Choroid plexus epithelial cell (primary cell): ENCODE data around the gene CCDC136.

Experiments used
- DNase-seq: peaks from one replicate; pipeline ENCODE4 v3.0.0-alpha.2; 2010; ENCODE audit warnings: low read depth
- H3K4me3 ChIP-seq: 2 replicates; pipeline ENCODE4 v1.5.1; 2011; ENCODE audit warnings: low read depth, mild to moderate bottlenecking, control low read depth, low read length, moderate library complexity
- CTCF ChIP-seq: conservative IDR thresholded peaks from 2 replicates; pipeline ENCODE4 v1.5.1; 2011; ENCODE audit warnings: low read depth, mild to moderate bottlenecking, control low read depth, inconsistent platforms, low read length, moderate library complexity

Gene CCDC136

GRCh38 chr7:128831178-128831993 is 39.6 kb downstream of the CCDC136 start:
- DNase-seq: peak; percentile 66
- H3K4me3 ChIP-seq: peak overlapping the region; percentile 69
- TF ChIP-seq CTCF: no peak

DNA sequence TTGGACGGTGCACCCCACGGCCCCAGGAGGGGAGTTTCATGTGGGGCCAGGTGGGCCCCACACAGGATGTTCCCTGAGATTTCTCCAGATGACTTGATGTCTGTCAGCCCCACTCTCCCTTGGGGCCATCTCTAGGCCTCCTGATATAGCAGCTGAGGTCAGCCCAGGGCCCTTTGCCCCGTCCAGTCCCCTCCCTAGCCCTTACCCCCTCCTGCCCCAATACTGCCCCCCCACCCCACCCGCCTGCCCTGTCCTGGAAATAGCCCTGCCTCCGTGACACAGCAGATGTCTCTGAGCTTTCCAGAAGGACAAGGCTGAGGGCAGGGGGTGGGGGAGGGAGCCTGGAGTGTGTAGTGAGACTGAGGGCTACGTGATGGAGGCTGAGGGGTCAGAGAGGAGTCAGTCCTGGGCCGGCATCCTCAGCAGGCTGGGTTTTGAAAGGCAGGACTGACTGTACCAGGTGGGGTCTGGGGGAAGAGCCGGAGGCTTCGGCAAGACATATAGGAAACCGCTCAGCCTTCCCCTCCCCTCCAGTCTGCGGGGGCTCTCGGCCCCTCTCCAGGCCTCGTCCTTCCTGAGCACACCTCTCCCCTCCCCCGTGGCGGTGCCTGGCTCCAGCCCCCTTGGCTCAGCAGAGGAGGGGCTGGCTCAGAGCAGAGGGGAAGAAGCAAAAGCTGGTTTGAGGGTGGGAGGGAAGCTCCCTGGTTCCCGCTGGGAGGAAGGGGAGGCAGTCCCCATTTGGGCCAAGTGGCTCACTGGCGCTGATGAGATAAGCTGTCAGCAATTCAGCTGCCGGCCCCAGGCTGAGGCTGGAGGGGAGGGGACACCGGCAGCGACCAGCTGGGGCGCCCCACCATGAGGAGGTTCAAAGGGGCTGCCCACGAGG is 40.5 kb downstream of the CCDC136 start:
- no peak for TF ChIP-seq CTCF
- DNase-seq: peak; percentile 63

DNA sequence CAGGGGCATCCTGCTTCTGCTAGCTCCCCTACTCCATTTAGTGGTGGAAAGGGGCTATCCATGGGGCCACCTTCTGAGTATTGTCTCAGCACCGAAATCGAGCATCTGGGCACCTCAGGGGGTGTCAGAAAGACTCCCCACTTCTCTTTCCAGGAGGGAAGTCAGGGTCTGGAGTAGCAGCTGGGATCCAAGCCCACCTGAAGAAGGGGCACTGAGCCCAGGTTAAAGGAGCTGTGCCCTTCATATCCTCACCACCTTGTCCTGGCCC is 41.0 kb downstream of the CCDC136 start:
- peak overlapping the region; percentile 69 for H3K4me3 ChIP-seq
- DNase-seq: no peak
- TF ChIP-seq CTCF: no peak

More for the DNA sequence above, 40.5 kb downstream of the CCDC136 start:
- peak overlapping the region; percentile 69 for H3K4me3 ChIP-seq

GRCh38 chr7:128833148-128833945 is 41.6 kb downstream of the CCDC136 start:
- H3K4me3 ChIP-seq: peak overlapping the region; percentile 69
- DNase-seq: peak; percentile 86
- TF ChIP-seq CTCF: no peak

DNA sequence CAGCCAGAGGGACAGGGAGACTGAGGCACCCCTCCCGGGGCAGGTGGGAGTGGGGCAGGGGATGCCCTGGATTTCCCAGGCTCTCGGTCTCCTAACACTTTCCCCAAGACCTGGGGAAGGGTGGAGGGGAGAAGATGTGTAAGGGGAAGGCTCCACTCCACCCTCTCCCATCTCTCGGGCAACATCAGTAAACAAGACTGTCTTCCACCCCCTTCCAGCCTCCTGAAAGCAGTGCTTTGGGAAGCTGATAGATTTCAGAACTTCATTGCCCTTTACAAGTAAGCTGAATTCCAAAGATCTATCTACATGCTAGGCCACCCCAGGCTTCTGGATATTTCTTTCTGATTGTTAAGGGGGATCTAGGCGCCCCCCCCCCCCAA is 42.2 kb downstream of the CCDC136 start:
- peak; percentile 50 for DNase-seq
- no peak overlapping the region for H3K4me3 ChIP-seq
- no peak for TF ChIP-seq CTCF

- H3K4me3 ChIP-seq: no peak overlapping the region
- TF ChIP-seq CTCF: no peak
- DNase-seq: no peak
Measured at GRCh38 chr7:128835231-128835751, 43.5 kb downstream of the CCDC136 start.
